Measurements from ENCODE around the gene HTR2B.
"Not testable (repeated sequence)": the region's sequence is repeated elsewhere in the genome, so short reads cannot be mapped to it uniquely, and the experiment has no call there.

The HTR2B gene

GRCh38 chr2:231084565-231084964, 40.3 kb downstream of the HTR2B start:
- no peaks in the 10 kb centered on the region for H3K27me3 ChIP-seq (replicated peaks; ENCODE audit: control insufficient read depth, insufficient read depth, low read length)
- H3K36me3 ChIP-seq (ENCODE audit: control insufficient read depth, insufficient read depth, low read length, severe bottlenecking), result peaks cover 98% of the 10 kb centered on the region
- no peaks in the 10 kb centered on the region for H3K4me1 ChIP-seq (ENCODE audit: control insufficient read depth, insufficient read depth, low read length)
- no peaks in the 10 kb centered on the region for H3K9me3 ChIP-seq (ENCODE audit: control insufficient read depth, low read length)
- no peak overlapping the region for H3K4me3 ChIP-seq (ENCODE audit: low read length)
- H3K9ac ChIP-seq (ENCODE audit: low read length), result no peak overlapping the region
- DNase-seq (ENCODE audit: low read depth), result no peak

- no peaks in the 10 kb centered on the region for H3K27me3 ChIP-seq (replicated peaks; ENCODE audit: control insufficient read depth, insufficient read depth, low read length)
- no peak overlapping the region for H3K9ac ChIP-seq (ENCODE audit: low read length)
- H3K9me3 ChIP-seq (ENCODE audit: control insufficient read depth, low read length), result no peaks in the 10 kb centered on the region
- peaks cover 95% of the 10 kb centered on the region for H3K36me3 ChIP-seq (ENCODE audit: control insufficient read depth, insufficient read depth, low read length, severe bottlenecking)
- peak; percentile 16 for DNase-seq (ENCODE audit: low read depth)
- peaks cover 18% of the 10 kb centered on the region for H3K4me1 ChIP-seq (ENCODE audit: control insufficient read depth, insufficient read depth, low read length)
- no peak overlapping the region for H3K4me3 ChIP-seq (ENCODE audit: low read length)
Observed at GRCh38 chr2:231069379-231070054, 55.3 kb downstream of the HTR2B start.

- DNase-seq (ENCODE audit: low read depth), result peak; percentile 4
- H3K36me3 ChIP-seq (ENCODE audit: control insufficient read depth, insufficient read depth, low read length, severe bottlenecking), result peaks cover 97% of the 10 kb centered on the region
- peaks cover 18% of the 10 kb centered on the region for H3K4me1 ChIP-seq (ENCODE audit: control insufficient read depth, insufficient read depth, low read length)
- no peaks in the 10 kb centered on the region for H3K9me3 ChIP-seq (ENCODE audit: control insufficient read depth, low read length)
- no peak overlapping the region for H3K9ac ChIP-seq (ENCODE audit: low read length)
- no peak overlapping the region for H3K4me3 ChIP-seq (ENCODE audit: low read length)
- H3K27me3 ChIP-seq (replicated peaks; ENCODE audit: control insufficient read depth, insufficient read depth, low read length), result no peaks in the 10 kb centered on the region
Observed at GRCh38 chr2:231068525-231069222, 56.2 kb downstream of the HTR2B start.

DNA sequence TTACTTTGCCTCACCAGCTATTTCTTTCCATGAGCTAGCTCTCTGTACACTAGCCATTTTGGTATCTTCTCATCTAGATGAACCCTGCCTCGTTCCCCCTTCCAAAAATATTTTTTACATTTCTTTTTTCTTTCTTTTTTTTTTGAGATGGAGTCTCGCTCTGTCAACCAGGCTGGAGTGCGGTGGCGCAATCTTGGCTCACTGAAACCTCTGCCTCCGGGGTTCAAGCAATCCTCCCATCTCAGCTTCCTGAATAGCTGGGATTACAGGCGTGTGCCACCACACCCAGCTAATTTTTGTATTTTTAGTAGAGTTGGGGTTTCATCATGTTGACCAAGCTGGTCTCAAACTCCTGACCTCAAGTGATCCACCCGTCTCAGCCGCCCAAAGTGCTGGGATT, 57.3 kb downstream of the HTR2B start:
- Histone ChIP-seq H3K36me3 (ENCODE audit: control insufficient read depth, insufficient read depth, low read length, severe bottlenecking) (peaks cover 97% of the 10 kb centered on the region), H3K4me1 (ENCODE audit: control insufficient read depth, insufficient read depth, low read length) (peaks cover 18% of the 10 kb centered on the region)
- not testable (repeated sequence) for H3K9ac ChIP-seq (ENCODE audit: low read length)

GRCh38 chr2:231065966-231066365, 58.9 kb downstream of the HTR2B start:
- Histone ChIP-seq H3K27me3 (replicated peaks; ENCODE audit: control insufficient read depth, insufficient read depth, low read length) (no peaks in the 10 kb centered on the region), H3K4me3 (ENCODE audit: low read length) (no peak overlapping the region), H3K4me1 (ENCODE audit: control insufficient read depth, insufficient read depth, low read length) (peaks cover 18% of the 10 kb centered on the region), H3K36me3 (ENCODE audit: control insufficient read depth, insufficient read depth, low read length, severe bottlenecking) (peaks cover 94% of the 10 kb centered on the region), H3K9me3 (ENCODE audit: control insufficient read depth, low read length) (no peaks in the 10 kb centered on the region), H3K9ac (ENCODE audit: low read length) (no peak overlapping the region)
- DNase-seq (ENCODE audit: low read depth), result no peak

More for the DNA sequence above, 57.3 kb downstream of the HTR2B start:
- not testable (repeated sequence) for H3K4me3 ChIP-seq (ENCODE audit: low read length); H3K27me3 ChIP-seq (replicated peaks; ENCODE audit: control insufficient read depth, insufficient read depth, low read length); H3K9me3 ChIP-seq (ENCODE audit: control insufficient read depth, low read length); DNase-seq (ENCODE audit: low read depth)

DNA sequence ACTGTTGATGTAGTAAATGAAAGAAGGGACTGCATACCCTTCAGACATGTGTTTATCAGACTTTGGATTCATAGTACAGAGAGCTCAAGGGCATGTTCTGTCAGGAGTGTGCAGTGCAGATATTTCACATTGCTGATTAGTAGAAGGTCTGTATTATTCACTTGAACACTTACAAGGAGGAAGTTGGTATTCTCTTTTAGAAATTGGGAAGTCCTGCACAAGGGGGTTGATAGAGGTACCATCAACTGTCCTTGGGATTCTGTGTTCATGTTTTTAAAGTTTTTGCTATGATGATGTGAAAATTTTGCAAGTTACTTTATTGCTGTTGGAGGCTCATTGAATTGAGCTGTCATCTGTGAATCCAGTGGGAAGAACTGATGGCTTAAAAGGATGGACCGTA, 61.5 kb downstream of the HTR2B start:
- no peaks in the 10 kb centered on the region for H3K9me3 ChIP-seq (ENCODE audit: control insufficient read depth, low read length)
- H3K4me1 ChIP-seq (ENCODE audit: control insufficient read depth, insufficient read depth, low read length), result peaks cover 28% of the 10 kb centered on the region
- no peak for DNase-seq (ENCODE audit: low read depth)
- H3K36me3 ChIP-seq (ENCODE audit: control insufficient read depth, insufficient read depth, low read length, severe bottlenecking), result peaks cover 72% of the 10 kb centered on the region
- H3K9ac ChIP-seq (ENCODE audit: low read length), result no peak overlapping the region
- no peaks in the 10 kb centered on the region for H3K27me3 ChIP-seq (replicated peaks; ENCODE audit: control insufficient read depth, insufficient read depth, low read length)
- H3K4me3 ChIP-seq (ENCODE audit: low read length), result no peak overlapping the region

DNA sequence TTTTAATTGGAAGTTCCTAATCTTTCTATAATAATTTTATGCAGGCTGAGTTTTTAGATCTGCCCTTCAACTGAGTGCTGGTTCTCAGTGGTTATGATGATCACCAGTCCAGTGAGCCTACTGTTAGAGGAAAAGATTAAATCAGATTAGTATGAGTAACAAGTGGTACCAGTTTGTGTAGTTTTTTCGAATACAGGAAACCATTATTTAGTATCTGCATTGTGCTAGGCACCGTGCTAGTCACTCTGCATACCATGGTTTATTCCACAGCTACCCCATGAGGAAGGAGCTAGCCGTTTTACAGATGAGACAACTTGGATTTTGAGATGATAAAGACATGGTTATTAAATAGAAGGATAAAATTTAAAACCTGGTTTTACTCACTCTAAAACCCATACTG, 62.1 kb downstream of the HTR2B start:
- no peak for DNase-seq (ENCODE audit: low read depth)
- Histone ChIP-seq H3K4me1 (ENCODE audit: control insufficient read depth, insufficient read depth, low read length) (peaks cover 31% of the 10 kb centered on the region), H3K36me3 (ENCODE audit: control insufficient read depth, insufficient read depth, low read length, severe bottlenecking) (peaks cover 66% of the 10 kb centered on the region), H3K4me3 (ENCODE audit: low read length) (no peak overlapping the region), H3K9me3 (ENCODE audit: control insufficient read depth, low read length) (no peaks in the 10 kb centered on the region), H3K9ac (ENCODE audit: low read length) (no peak overlapping the region), H3K27me3 (replicated peaks; ENCODE audit: control insufficient read depth, insufficient read depth, low read length) (no peaks in the 10 kb centered on the region)

DNA sequence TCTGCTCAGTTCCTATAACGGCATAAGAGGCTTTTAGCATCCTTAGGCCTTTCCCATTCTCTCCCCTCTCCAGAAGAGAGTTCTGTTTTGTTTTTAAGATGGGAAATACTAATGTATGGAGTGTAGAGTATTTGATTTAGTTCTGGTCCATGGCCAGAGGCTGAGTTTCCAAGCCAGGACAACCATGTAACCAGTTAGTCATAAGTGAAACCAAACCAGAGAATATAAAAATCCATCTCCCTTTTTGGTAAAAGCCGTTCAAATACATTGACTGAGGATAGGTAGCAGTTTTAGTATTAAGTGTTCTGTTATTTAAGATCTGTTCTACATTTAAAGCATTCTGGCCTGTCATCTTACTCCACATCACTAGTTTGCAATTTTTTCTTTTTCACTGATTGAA, 65.1 kb downstream of the HTR2B start:
- H3K36me3 ChIP-seq (ENCODE audit: control insufficient read depth, insufficient read depth, low read length, severe bottlenecking), result peaks cover 39% of the 10 kb centered on the region

GRCh38 chr2:231058761-231059550, 65.9 kb downstream of the HTR2B start:
- H3K9me3 ChIP-seq (ENCODE audit: control insufficient read depth, low read length), result no peaks in the 10 kb centered on the region
- no peak overlapping the region for H3K9ac ChIP-seq (ENCODE audit: low read length)
- peaks cover 34% of the 10 kb centered on the region for H3K4me1 ChIP-seq (ENCODE audit: control insufficient read depth, insufficient read depth, low read length)
- no peaks in the 10 kb centered on the region for H3K27me3 ChIP-seq (replicated peaks; ENCODE audit: control insufficient read depth, insufficient read depth, low read length)
- no peak for DNase-seq (ENCODE audit: low read depth)
- peak overlapping the region; percentile 93 for H3K4me3 ChIP-seq (ENCODE audit: low read length)
- peaks cover 31% of the 10 kb centered on the region for H3K36me3 ChIP-seq (ENCODE audit: control insufficient read depth, insufficient read depth, low read length, severe bottlenecking)

More for the DNA sequence above, 65.1 kb downstream of the HTR2B start:
- no peaks in the 10 kb centered on the region for H3K9me3 ChIP-seq (ENCODE audit: control insufficient read depth, low read length)
- peak overlapping the region; percentile 93 for H3K4me3 ChIP-seq (ENCODE audit: low read length)
- no peak overlapping the region for H3K9ac ChIP-seq (ENCODE audit: low read length)
- no peak for DNase-seq (ENCODE audit: low read depth)
- H3K4me1 ChIP-seq (ENCODE audit: control insufficient read depth, insufficient read depth, low read length), result peaks cover 34% of the 10 kb centered on the region
- H3K27me3 ChIP-seq (replicated peaks; ENCODE audit: control insufficient read depth, insufficient read depth, low read length), result no peaks in the 10 kb centered on the region

All from adipocyte (in vitro differentiated cells).